GM12865 (cell line): ENCODE measurements around the gene NDUFA3.
"Not testable (repeated sequence)": the region's sequence is repeated elsewhere in the genome, so short reads cannot be mapped to it uniquely, and the experiment has no call there.

Experiments
- DNase-seq: peaks from one replicate; pipeline ENCODE4 v3.0.0; 2010; ENCODE audit warnings: low read depth
- H3K4me3 ChIP-seq: 2 replicates; pipeline ENCODE4 v1.5.1; 2011; ENCODE audit warnings: mild to moderate bottlenecking, low read depth, low read length, control low read depth
- CTCF ChIP-seq: IDR thresholded peaks from 2 replicates; pipeline ENCODE4 v1.5.1; 2011; ENCODE audit warnings: low read length, control low read depth, low read depth, inconsistent platforms; ENCODE audit not compliant: insufficient read depth; ENCODE audit errors: missing control alignments

Gene NDUFA3

DNA sequence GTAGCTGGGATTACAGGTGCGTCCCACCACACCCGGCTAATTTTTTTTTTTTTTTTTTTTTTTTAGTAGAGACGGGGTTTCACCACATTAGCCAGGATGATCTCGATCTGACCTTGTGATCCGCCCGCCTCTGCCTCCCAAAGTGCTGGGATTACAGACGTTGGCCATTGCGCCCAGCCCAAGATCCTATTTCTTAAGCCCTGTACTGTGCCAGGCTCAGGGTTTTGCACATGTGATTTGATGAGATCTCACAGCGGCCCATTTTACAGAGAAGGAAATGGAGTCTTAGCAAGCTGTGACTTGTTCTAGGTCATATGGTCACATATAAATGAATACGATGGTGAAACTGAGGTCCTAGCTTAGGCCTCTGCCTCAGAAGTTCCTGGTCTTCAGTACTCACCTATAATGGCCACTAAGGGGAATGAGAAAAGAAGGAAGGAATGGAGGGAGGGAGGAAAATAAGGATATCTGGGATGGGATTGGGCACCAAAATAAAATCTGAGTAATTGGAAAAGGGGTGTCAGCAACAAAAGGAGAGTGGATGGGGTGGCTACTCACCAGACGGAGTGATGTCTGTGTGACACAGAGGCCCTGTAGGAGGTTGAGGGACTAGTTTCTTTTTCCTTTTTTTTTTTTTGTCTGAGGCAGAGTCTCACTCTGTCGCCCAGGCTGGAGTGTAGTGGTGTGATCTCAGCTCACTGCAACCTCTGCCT is 3.3 kb upstream of the NDUFA3 start:
- no peak for TF ChIP-seq CTCF
- H3K4me3 ChIP-seq = no peak overlapping the region
- DNase-seq = no peak

DNA sequence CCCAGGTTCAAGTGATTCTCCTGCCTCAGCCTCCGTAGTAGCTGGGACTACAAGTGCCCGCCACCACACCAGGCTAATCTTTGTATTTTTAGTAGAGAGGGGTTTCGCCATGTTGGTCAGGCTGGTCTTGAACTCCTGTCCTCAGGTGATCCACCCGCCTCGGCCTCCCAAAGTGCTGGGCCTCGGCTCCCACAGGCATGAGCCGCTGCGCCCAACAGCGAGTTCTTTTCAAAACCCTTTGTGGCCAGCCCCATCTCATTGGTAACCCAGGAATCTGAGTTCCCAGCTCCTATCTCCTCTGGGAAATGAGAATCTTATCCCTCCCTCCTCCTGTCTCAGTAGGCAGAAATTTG is 2.8 kb upstream of the NDUFA3 start:
- DNase-seq, H3K4me3 ChIP-seq: not testable (repeated sequence)

DNA sequence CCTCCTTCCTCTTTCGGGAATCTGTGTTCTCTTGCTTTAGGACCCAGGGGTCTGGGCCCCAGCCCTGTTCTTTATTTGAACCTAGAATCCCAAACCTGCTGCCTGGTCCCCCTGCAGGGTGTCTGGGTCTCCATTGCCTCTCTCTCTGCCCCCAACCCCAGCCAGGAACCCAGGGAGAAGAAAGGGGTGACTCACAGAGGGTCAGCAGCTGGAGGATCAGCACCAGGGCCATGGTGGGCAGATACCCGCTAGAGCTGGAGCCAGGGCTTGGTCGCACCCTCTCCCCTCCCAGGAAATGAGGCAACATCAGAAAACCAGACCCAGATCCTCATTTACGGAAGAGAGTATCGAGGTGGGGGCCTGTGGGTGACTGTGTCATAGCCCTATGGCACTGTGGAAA is 2.1 kb upstream of the NDUFA3 start, which contains the start of gene OSCAR:
OSCAR (minus strand) TSS at position 243 of the 400 bp plus-strand sequence; CDS start at position 232, 11 bp downstream.
- DNase-seq = no peak
- no peak for TF ChIP-seq CTCF
- H3K4me3 ChIP-seq = no peak within 1 kb of the TSS

DNA sequence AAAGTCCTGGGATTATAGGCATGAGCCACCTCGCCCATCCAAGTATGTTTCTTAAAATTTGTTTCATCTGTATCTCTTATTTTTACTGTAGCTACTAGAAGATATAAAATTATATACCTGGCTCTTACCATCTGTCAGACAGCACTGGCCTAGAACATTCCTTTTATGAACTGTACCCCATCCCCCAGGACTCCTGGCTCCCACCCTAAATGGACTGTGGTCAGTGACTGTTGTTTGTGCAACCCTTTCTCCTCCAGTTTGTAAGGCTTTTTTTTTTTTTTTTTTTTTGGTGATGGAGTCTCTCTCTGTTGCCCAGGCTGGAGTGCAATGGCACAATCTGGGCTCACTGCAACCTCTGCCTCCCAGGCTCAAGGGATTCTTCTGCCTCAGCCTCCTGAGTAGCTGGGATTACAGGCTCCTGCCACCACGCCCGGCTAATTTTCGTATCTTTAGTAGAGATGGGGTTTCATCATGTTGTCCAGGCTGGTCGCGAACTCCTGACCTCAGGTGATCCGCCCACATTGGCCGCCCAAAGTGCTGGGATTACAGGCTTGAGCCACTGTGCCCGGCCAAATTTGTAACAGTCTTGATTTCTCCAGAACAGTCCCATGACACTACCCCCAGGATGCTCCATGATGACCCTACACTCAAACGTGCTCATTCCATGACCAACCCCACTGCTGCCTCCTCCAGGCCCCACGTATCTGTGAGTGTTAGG is 2.5 kb downstream of the NDUFA3 start:
- no peak overlapping the region for H3K4me3 ChIP-seq
- DNase-seq = no peak
- no peak for TF ChIP-seq CTCF

- no peak overlapping the region for H3K4me3 ChIP-seq
- no peak for DNase-seq
- no peak for TF ChIP-seq CTCF
Observed at GRCh38 chr19:54105796-54106195, 3.1 kb downstream of the NDUFA3 start.

DNA sequence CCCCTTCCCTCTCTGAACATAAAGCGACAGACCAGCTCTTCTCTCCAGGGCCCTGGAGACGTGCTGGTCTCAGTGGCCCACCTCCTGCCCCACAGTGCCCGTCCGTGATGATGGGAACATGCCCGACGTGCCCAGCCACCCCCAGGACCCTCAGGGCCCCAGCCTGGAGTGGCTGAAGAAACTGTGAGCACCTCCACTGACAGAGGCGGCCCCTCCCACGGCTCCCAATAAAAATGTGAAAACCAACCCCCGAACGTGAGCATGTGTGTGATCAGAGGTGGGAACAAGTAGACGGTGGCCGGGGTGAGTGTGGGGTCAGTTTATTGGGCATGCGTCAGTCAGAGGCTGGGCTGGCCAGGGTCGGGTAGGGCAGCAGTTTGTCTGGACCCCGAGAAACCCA is 4.1 kb downstream of the NDUFA3 start:
- no peak overlapping the region for H3K4me3 ChIP-seq
- no peak for TF ChIP-seq CTCF
- peak; percentile 0 for DNase-seq

GRCh38 chr19:54107876-54108490 is 5.3 kb downstream of the NDUFA3 start:
- H3K4me3 ChIP-seq = no peak overlapping the region
- DNase-seq = no peak
- TF ChIP-seq CTCF = no peak
